GM12864 (cell line): ENCODE data around the gene PERP.
"Not testable (repeated sequence)": the region's sequence is repeated elsewhere in the genome, so short reads cannot be mapped to it uniquely, and the experiment has no call there.

Source experiments
- DNase-seq: peaks from one replicate; pipeline ENCODE4 v3.0.0-alpha.2; 2011; ENCODE audit warnings: low read depth
- H3K4me3 ChIP-seq: 2 replicates; pipeline ENCODE4 v1.5.1; 2011; ENCODE audit warnings: mild to moderate bottlenecking, low read depth, low read length, control low read depth
- TF ChIP-seq, protein P1 (sequence below): IDR thresholded peaks from 2 replicates; pipeline ENCODE4 v1.5.1; 2011; ENCODE audit warnings: low read depth, mild to moderate bottlenecking, moderate library complexity, low read length, control low read depth, inconsistent platforms; ENCODE audit errors: missing control alignments

The PERP gene

DNA sequence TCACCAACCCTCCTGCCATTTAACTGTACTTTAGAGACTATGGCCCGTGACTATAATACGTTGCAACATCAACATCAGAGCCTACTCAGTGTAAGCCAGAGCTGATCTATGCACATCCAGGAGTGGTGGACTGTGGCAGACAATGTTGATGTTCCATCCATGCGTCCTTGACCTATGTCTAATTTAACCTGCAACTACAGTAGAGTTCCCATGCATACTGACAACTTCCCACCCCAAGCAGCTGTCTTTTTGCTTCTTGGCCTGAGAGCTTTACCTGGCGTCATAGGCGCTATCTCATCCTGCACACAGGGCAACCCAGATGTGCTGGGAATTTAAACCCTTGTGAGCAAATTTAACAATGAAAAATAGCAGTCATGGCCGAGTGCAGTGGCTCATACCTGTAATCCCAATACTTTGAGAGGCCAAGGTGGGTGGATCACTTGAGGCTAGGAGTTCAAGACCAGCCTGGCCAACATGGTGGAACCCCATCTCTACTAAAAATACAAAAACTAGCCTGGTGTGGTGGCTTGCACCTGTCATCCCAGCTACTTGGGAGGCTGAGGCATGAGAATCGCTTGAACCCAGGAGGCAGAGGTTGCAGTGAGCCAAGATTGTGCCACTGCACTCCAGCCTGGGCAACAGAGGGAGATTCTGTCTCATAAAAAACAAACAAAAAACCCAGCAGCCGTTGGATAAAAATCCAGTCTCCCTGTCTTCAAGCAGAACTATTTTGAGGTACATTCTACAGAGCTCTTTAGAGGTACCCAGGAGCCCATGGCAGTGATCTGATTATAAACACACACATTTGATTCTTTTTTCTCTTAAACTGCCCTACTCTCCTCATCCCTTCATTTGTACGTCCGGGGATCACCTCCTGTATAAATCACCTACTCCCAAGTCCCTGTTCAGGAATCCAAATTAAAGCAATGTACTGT lies 22.0 kb downstream of the PERP start:
- H3K4me3 ChIP-seq, result no peak overlapping the region
- TF ChIP-seq, protein P1, sequence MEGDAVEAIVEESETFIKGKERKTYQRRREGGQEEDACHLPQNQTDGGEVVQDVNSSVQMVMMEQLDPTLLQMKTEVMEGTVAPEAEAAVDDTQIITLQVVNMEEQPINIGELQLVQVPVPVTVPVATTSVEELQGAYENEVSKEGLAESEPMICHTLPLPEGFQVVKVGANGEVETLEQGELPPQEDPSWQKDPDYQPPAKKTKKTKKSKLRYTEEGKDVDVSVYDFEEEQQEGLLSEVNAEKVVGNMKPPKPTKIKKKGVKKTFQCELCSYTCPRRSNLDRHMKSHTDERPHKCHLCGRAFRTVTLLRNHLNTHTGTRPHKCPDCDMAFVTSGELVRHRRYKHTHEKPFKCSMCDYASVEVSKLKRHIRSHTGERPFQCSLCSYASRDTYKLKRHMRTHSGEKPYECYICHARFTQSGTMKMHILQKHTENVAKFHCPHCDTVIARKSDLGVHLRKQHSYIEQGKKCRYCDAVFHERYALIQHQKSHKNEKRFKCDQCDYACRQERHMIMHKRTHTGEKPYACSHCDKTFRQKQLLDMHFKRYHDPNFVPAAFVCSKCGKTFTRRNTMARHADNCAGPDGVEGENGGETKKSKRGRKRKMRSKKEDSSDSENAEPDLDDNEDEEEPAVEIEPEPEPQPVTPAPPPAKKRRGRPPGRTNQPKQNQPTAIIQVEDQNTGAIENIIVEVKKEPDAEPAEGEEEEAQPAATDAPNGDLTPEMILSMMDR, result no peak
- no peak for DNase-seq

DNA sequence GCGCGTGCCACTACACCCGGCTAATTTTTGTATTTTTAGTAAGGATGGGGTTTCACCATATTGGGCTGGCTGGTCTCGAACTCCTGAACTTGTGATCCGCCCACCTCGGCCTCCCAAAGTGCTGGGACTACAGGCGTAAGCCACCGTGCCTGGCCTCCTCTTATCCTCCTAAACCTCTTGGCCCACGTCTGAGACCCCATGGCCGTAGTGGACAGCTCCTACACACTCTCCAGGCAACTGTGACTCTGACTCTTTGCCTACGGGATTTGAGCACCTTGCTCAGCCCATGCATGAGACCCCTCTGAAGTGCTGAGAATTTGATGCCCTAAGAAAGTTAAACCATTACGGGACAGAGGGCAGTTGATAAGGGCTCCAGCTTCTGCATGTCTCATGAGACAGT lies 25.0 kb downstream of the PERP start:
- H3K4me3 ChIP-seq, result no peak overlapping the region
- TF ChIP-seq, protein P1, result no peak
- DNase-seq, result no peak

DNA sequence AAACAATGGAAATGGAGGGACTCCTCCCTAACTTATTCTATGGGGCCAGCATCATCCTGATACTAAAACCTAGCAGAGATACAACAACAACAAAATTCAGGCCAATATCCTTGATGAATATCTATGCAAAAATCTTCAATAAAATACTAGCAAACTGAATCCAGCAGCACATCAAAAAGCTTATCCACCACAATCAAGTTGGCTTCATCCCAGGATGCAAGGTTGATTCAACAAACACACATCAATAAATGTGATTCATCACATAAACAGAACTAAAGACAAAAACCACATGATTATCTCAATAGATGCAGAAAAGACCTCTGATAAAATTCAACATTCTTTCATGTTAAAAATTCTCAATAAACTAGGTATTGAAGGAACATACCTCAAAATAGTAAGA lies 27.7 kb downstream of the PERP start:
- H3K4me3 ChIP-seq, DNase-seq: not testable (repeated sequence)

DNA sequence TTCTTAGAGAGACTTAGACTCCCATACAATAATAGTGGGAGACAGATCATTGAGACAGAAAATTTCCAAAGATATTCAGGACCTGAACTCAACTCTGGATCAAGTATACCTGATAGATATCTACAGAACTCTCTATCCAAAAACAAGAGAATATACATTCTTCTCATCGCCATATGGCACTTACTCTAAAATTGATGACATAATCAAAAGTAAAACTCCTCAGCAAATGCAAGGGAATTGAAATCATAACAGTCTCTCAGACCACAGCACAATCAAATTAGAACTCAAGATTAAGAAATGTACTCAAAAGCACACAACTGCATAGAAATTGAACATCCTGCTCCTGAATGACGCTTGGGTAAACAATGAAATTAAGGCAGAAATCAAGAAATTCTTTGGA lies 28.7 kb downstream of the PERP start:
- H3K4me3 ChIP-seq, result no peak overlapping the region
- TF ChIP-seq, protein P1, result no peak
- no peak for DNase-seq

DNA sequence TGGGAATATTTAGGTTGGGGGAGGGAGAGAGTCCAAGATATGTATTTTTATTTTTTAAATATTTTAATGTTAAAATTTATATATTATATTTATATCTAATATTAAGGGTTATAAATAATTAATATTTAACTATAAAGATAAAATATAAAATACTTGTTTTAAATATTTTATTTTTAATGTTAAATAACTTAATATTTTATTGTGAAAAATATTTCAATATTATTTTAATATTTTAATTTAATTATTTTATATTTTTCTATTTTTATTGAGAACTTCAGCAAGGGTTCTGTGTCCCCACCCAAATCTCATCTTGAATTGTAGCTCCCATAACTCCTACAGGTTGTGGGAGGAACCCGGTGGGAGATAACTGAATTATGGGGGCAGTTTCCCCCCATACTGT lies 34.0 kb downstream of the PERP start:
- TF ChIP-seq, protein P1, result no peak
- H3K4me3 ChIP-seq, result no peak overlapping the region

DNA sequence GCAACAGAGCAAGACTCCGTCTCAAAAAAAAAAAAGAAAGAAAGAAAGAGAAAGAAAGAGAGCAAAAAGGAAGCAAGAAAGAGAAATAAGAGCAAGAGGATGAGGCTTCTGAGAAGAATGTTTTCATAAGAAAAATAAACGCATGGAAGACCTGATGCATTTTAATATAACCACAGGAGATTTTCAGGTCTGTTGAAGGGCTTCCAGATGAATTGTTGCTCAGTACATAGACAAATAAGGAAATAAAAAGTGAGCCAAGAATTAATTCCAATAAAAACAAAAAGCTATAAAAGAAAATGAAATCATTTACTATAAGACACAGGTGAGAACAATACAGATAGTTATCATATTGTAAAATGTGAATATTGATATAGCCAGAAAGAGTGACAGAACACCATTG lies 43.5 kb downstream of the PERP start:
- TF ChIP-seq, protein P1, result no peak
- no peak overlapping the region for H3K4me3 ChIP-seq
- DNase-seq, result no peak

More for the DNA sequence above, 34.0 kb downstream of the PERP start:
- no peak for DNase-seq

DNA sequence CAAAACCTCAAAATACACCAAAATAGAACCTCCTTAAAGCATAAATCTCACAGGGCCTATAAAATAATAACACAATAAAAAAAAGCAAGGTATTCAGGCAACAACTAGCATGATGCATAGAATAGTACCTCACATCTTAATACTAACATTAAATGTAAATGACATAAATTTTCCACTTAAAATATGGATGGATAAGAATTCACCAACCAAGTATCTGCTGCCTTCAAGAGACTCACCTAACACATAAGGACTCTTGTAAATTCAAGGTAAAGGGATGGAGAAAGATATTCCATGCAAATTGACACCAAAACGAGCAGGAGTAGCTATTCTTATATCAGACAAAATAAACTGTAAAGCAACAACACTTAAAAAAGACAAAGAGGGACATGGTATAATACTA lies 52.2 kb downstream of the PERP start:
- H3K4me3 ChIP-seq, result no peak overlapping the region
- DNase-seq, result no peak
- TF ChIP-seq, protein P1, result no peak
